SH-SY5Y (cell line): ENCODE data around the gene ORM2.

ENCODE experiments used
- GATA2 ChIP-seq: IDR thresholded peaks from 2 replicates; pipeline ENCODE4 v1.6.1; 2011; ENCODE audit warnings: mild to moderate bottlenecking, low read depth, low read length
- GATA3 ChIP-seq: IDR thresholded peaks from 2 replicates; pipeline ENCODE4 v1.6.1; 2011; ENCODE audit warnings: low read depth, mild to moderate bottlenecking, low read length, moderate library complexity

- TF ChIP-seq GATA2 (no peak), GATA3 (no peak)
Observed at GRCh38 chr9:114359801-114360200, 30.1 kb downstream of the ORM2 start.
